ENCODE measurements around the gene TTC21A. TPM values are rescaled to one million over a fixed set of nuclear protein-coding genes. Genes with fewer than 3 reads are reported as not detected.

Gene TTC21A
- total and polyA plus RNA-seq, 2 of the 13 experiments (the other 11 are each of a cell fraction or from before 2014, with no cell fraction given): 0.31 to 1.5 TPM

- TF ChIP-seq SYNCRIP (IDR thresholded peaks at IDR 0.05; ENCODE audit: insufficient read depth, low read depth, low read length) (no peak), MLLT10 (CRISPR knock-in tag; IDR thresholded peaks at IDR 0.05) (no peak), SALL2 (CRISPR knock-in tag; IDR thresholded peaks at IDR 0.05) (peak; percentile 52; the same call in 1 of the 2 replicates), ZNF468 (CRISPR knock-in tag; IDR thresholded peaks at IDR 0.05) (no peak), GTF2F1 (IDR thresholded peaks at IDR 0.05; ENCODE audit: low read length) (no peak), ZNF367 (CRISPR knock-in tag; IDR thresholded peaks at IDR 0.05; ENCODE audit: borderline replicate concordance) (no peak), ZNF572 (CRISPR knock-in tag; IDR thresholded peaks at IDR 0.05) (no peak), ZKSCAN1 (IDR thresholded peaks at IDR 0.05; ENCODE audit: low read length) (no peak), ZNF563 (CRISPR knock-in tag; IDR thresholded peaks at IDR 0.05) (no peak), ZNF574 (CRISPR knock-in tag; IDR thresholded peaks at IDR 0.05) (peak; percentile 44; the same call in 1 of the 2 replicates), ZNF430 (CRISPR knock-in tag; IDR thresholded peaks at IDR 0.05) (0 out of 2 replicates have a peak, but pooled peaks have one; percentile 35), HDAC6 (IDR thresholded peaks at IDR 0.05; ENCODE audit: low read depth, low read length) (no peak), GPN1 (CRISPR knock-in tag; IDR thresholded peaks at IDR 0.05; ENCODE audit: borderline replicate concordance) (no peak), ASH2L (IDR thresholded peaks at IDR 0.05; ENCODE audit: insufficient read length, low read depth, low read length) (no peak), ATF7-NPFF (CRISPR knock-in tag; IDR thresholded peaks at IDR 0.05; ENCODE audit: low read depth) (0 out of 2 replicates have a peak, but pooled peaks have one; percentile 36), PRMT3 (CRISPR knock-in tag; IDR thresholded peaks at IDR 0.05; ENCODE audit: borderline replicate concordance, low read depth) (no peak), CC2D1A (CRISPR knock-in tag; IDR thresholded peaks at IDR 0.05) (no peak; the same call in 1 of the 2 replicates), AFF4 (CRISPR knock-in tag; IDR thresholded peaks at IDR 0.05) (no peak), ZNF780A (CRISPR knock-in tag; IDR thresholded peaks at IDR 0.05) (no peak), SETDB1 (CRISPR knock-in tag; IDR thresholded peaks at IDR 0.05; ENCODE audit: borderline replicate concordance) (no peak), CTCF (CRISPR knock-in tag; IDR thresholded peaks at IDR 0.05) (0 out of 2 replicates have a peak, but pooled peaks have one; percentile 7), ZNF235 (CRISPR knock-in tag; IDR thresholded peaks at IDR 0.05; ENCODE audit: borderline replicate concordance) (no peak)
These were observed 47.0 kb downstream of the TTC21A start (continued) for GRCh38 chr3:39154280-39155021.

All from HepG2 (cell line).